Testis (tissue), 3 donors: ENCODE data around the gene SCARB2. TPM values are rescaled to one million over a fixed set of nuclear protein-coding genes. Genes with fewer than 3 reads are reported as not detected.
"Not testable (repeated sequence)": the region's sequence is repeated elsewhere in the genome, so short reads cannot be mapped to it uniquely, and the experiment has no call there.

ENCODE experiments used
- DNase-seq: peaks from one replicate; pipeline ENCODE4 v3.0.0-alpha.2; 2019
- H3K27ac ChIP-seq, 2 donors: fragments of 200-600 bp; sonication (generic); one replicate each; pipeline ENCODE4 v1.5.1; 2019
- H3K27me3 ChIP-seq: fragments of 200-600 bp; sonication (generic); one replicate; pipeline ENCODE4 v1.5.1; 2019
- H3K36me3 ChIP-seq: fragments of 200-600 bp; sonication (generic); one replicate; pipeline ENCODE4 v1.5.1; 2017; ENCODE audit warnings: low read depth; ENCODE audit errors: missing control alignments
- H3K4me1 ChIP-seq: fragments of 200-600 bp; sonication (generic); one replicate; pipeline ENCODE4 v1.5.1; 2019
- H3K4me3 ChIP-seq, 2 donors: fragments of 200-600 bp; sonication (generic); one replicate each; pipeline ENCODE4 v1.5.1; 2017 to 2019
- H3K9me3 ChIP-seq: fragments of 200-600 bp; sonication (generic); one replicate; pipeline ENCODE4 v1.5.1; 2017
- CTCF ChIP-seq, 3 experiments: fragments of 450-650 bp in 2 of 3; fragments of 200-600 bp in 1 of 3; sonication (generic) in 1 of 3; IDR thresholded peaks; one replicate each; pipeline ENCODE4 v1.5.1; 2016 to 2019; ENCODE audit warnings: antibody characterized with exemption in 3 of 3, mild to moderate bottlenecking in 2 of 3, moderate library complexity in 1 of 3
- POLR2A ChIP-seq: fragments of 450-650 bp; IDR thresholded peaks from one replicate; pipeline ENCODE4 v1.6.1; 2017; ENCODE audit warnings: antibody characterized with exemption, mild to moderate bottlenecking, moderate library complexity
- WGBS, 2 donors: methylation state at CpG; one replicate each; pipeline ENCODE4 v1.1.5; 2018; 5-methylcytosine and 5-hydroxymethylcytosine counted together
- intact Hi-C: fragments of 100-400 bp; cut with DNase I; formaldehyde crosslinking; loops from one replicate; pipeline ENCODE4 v1.15.1; 2023; ENCODE audit warnings: low total_unique reads
- polyA plus RNA-seq: library from polyadenylated mRNA; stranded (reverse); fragments of 350-450 nt; fragmentation: Illumina TruSeq; extraction: RNeasy Lipid Tissue Mini Kit (QIAGEN cat#74804); gene quantifications from one replicate; pipeline ENCODE4 v1.2.3, GENCODE V29; 2014; ENCODE audit warnings: low read depth, low replicate concordance; ENCODE audit not compliant: insufficient read depth
- total RNA-seq, 2 donors: library from RNA; depleted of rRNA; stranded (reverse); fragments of >200 nt; gene quantifications; one replicate each; pipeline ENCODE4 v1.2.3, GENCODE V29; 2016

The SCARB2 gene
- total and polyA plus RNA-seq, 3 donors from 2014 or later, result 79.0 to 115 (median 115) TPM

- Histone ChIP-seq H3K9me3 (no peaks in the 10 kb centered on the region), H3K36me3 (no peaks in the 10 kb centered on the region), H3K4me1 (peaks cover 4% of the 10 kb centered on the region), H3K27me3 (no peaks in the 10 kb centered on the region), H3K4me3 (no peak overlapping the region), H3K27ac (no peak overlapping the region)
- TF ChIP-seq POLR2A (no peak), CTCF (IDR thresholded peaks at IDR 0.05) (no peak)
- intact Hi-C loops, result no loop called here
- no peak for DNase-seq
Observed at GRCh38 chr4:76246852-76247251, 33.2 kb upstream of the SCARB2 start.

GRCh38 chr4:76246025-76246424 is 32.4 kb upstream of the SCARB2 start:
- no peak overlapping the region for H3K27ac ChIP-seq
- intact Hi-C loops, result no loop called here
- H3K27me3 ChIP-seq, result no peaks in the 10 kb centered on the region
- DNase-seq, result no peak
- TF ChIP-seq CTCF (IDR thresholded peaks at IDR 0.05) (no peak), POLR2A (no peak)
- no peaks in the 10 kb centered on the region for H3K36me3 ChIP-seq
- 65 to 70% methylated on average over 1 of the region's 1 CpG for WGBS, 2 donors
- H3K4me3 ChIP-seq, result no peak overlapping the region
- no peaks in the 10 kb centered on the region for H3K9me3 ChIP-seq
- peaks cover 4% of the 10 kb centered on the region for H3K4me1 ChIP-seq

- DNase-seq, H3K36me3 ChIP-seq, H3K9me3 ChIP-seq, intact Hi-C loops, H3K27me3 ChIP-seq, H3K27ac ChIP-seq, H3K4me1 ChIP-seq, H3K4me3 ChIP-seq: not testable (repeated sequence)
- 95% methylated on average over 2 of the region's 2 CpGs for WGBS, 2 donors
Observed at GRCh38 chr4:76243877-76244276, 30.3 kb upstream of the SCARB2 start.

- H3K9me3 ChIP-seq, result no peaks in the 10 kb centered on the region
- intact Hi-C loops, result no loop called here
- no peaks in the 10 kb centered on the region for H3K27me3 ChIP-seq
- WGBS, 2 donors, result 91 to 97% methylated on average over 2 of the region's 2 CpGs
- no peak overlapping the region for H3K4me3 ChIP-seq
- TF ChIP-seq CTCF (IDR thresholded peaks at IDR 0.05) (no peak), POLR2A (no peak)
- no peaks in the 10 kb centered on the region for H3K4me1 ChIP-seq
- no peak for DNase-seq
- H3K36me3 ChIP-seq, result no peaks in the 10 kb centered on the region
- no peak overlapping the region for H3K27ac ChIP-seq
Observed at GRCh38 chr4:76240236-76240635, 26.6 kb upstream of the SCARB2 start.

- Histone ChIP-seq H3K36me3 (no peaks in the 10 kb centered on the region), H3K27ac (no peak overlapping the region), H3K4me1 (no peaks in the 10 kb centered on the region), H3K4me3 (no peak overlapping the region), H3K9me3 (no peaks in the 10 kb centered on the region), H3K27me3 (no peaks in the 10 kb centered on the region)
- intact Hi-C loops, result no loop called here
- DNase-seq, result no peak
- no peak for TF ChIP-seq CTCF (IDR thresholded peaks at IDR 0.05)
Observed at GRCh38 chr4:76238701-76239100, 25.1 kb upstream of the SCARB2 start.
